ENCODE results near the gene AHCTF1.
"Not testable (repeated sequence)": the region's sequence is repeated elsewhere in the genome, so short reads cannot be mapped to it uniquely, and the experiment has no call there.

AHCTF1 gene

DNA sequence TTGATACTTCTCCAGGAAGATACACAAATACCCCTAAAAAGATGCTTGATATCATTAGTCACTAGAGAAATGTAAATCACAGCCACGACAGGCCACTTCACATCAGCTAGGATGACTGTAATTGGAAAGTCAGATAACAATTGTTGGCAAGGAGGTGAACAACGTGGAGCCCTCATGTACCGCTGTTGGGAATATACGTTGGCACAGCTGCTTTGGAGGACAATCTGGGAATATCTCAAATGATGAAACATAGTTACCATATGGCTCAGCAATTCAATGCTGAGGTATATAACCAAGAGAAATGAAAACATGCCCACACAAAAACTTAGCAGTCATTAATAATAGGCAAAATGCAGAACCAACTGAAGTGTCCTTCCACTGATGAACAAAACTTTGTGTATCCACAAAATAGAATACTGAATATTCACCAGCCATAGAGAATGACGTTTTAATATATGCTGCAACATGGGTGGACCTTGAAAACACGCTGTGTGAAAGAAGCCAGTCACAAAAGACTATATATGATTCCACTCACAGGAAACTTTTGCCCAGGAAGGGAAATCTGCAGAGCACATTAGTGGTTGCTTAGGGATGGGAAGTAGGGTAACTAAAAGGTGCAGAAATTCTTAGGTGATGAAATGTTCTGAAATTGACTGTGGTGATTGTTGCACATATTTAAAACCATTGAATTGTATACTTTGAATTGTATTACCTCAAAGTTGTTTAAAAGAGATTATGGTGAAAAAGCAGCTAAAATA, 95.4 kb downstream of the AHCTF1 start:
- no peak for DNase-seq (ENCODE audit: low spot score)

DNA sequence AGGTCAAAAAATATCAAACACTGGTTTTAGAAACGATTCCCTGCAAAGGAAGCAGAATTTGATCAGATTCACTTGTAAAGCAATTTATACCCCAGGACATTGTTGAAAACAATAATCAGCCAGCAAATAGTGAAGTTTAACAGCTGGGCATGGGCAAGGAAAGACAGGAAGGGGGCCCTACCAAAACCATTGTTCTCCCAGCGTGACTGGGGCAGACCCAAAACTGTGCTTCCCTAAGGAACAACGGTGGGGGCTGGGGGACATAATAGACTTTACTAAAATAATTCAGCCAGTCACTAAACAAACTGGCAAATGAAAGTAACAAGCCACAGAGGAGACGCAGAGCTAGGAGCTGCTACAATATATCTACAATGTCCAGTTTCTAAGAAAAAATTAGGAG, 100.2 kb downstream of the AHCTF1 start:
- DNase-seq (ENCODE audit: low spot score), result no peak

DNA sequence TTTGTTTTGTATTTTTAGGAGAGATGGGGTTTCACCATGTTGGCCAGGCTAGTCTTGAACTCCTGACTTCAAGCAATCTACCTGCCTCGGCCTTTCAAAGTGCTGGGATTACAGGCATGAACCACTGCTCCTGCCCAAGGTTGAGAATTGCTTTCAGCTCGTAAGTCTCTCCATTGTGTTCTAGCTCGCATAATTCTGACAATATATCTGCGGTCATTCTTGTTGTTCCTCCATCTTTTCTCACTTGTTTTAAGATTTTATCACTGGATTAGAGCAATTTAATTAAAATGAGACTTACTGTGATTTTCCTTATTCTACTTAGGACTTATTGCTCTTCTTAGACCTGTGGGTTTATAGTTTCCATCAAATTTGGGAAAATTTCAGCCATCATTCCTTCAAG, 102.9 kb downstream of the AHCTF1 start:
- no peak for DNase-seq (ENCODE audit: low spot score)

DNA sequence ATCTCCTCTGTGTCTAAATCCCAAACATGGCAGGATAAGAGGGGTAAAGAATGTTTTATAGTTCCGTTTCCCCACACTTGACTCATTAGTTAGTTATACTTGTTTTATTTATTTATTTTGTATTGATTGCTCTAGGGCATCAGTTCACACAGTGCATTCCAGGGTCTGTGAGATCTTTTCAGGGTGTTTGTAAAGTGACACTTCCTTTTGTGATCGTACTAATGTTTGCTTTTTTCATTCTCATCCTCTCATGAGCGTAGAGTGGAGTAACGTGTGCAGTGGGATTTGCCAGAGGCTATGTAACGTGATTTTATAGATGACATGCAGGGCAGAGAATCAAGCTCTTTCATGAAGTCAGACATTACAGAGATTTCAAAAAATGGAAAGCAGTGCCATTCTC, 104.4 kb downstream of the AHCTF1 start:
- DNase-seq (ENCODE audit: low spot score), result no peak

DNA sequence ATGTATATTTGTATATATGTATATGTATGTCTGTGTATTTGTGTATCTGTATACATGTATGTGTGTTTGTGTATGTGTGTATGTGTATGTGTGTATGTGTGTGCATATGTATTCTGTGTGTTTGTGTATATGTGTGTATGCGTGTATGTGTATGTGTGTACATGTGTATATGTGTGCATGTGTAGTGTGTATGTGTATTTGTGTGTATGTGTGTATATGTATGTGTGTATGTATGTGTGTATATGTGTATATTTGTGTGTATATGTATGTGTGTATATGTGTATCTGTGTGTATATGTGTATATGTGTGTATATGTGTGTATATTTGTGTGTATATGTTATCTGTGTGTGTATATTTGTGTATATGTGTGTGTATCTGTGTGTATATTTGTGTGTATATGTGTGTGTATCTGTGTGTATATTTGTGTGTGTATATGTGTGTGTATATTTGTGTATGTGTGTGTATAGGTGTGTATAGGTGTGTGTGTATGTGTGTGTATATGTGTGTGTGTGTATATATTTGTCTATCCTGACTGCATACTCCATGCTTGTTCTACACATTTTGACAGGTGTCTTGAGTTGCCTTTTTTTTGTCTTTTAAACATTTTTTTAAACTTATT, 106.1 kb downstream of the AHCTF1 start:
- DNase-seq (ENCODE audit: low spot score), result no peak

DNA sequence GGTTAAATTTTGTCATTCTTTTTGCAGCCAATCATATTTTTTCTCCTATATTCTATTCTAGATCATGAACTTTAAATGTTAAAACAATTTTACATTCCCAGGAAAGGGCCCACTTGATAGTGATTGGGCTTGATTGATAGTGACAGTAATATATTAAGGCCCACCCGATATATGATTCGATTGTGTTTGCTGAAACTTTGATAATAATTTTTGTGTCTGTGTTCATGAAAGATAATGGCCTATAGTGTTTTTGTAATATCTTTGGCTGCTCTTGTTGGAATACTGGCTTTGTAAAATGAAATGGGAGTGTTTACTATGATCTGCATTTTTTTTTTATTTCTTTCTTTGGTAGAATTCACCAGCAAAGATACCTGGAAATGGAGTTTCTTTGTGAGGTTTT, 107.2 kb downstream of the AHCTF1 start:
- no peak for DNase-seq (ENCODE audit: low spot score)

DNA sequence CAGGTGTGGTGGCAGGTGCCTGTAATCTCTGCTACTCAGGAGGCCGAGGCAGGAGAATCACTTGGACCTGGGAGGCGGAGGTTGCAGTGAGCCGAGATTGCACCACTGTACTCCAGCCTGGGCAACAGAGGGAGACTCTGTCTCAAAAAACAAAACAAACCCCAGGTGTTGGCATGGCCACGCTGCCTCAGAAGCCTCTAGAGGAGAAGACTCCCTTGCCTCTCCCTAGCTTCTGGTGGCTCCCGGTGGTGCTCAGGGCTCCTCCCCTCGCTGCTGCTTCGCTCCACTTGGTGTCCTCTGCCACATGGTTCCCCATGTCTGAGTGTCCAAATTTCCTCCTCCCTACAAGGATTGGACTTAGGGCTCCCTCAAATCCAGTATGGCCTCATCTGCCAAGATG, 109.6 kb downstream of the AHCTF1 start:
- not testable (repeated sequence) for DNase-seq (ENCODE audit: low spot score)

DNA sequence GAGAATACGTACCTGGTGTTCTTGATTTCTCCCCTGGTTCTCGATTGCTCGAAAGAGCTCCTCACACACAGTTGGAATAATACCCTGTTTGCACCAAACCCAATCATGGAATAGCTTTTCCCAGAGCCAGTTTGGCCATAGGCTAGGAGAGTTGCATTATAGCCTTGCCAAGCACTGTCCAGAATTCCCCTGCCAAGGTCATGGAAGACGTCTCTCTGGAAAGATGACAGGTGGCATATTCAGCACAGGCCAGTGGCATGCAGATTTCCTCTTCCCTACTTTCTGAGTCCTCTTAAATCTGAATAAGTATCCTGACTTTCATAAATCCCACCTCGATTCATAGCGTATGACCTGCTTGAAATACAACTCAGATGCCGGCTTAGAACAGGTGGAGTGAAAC, 111.1 kb downstream of the AHCTF1 start:
- no peak for DNase-seq (ENCODE audit: low spot score)

DNA sequence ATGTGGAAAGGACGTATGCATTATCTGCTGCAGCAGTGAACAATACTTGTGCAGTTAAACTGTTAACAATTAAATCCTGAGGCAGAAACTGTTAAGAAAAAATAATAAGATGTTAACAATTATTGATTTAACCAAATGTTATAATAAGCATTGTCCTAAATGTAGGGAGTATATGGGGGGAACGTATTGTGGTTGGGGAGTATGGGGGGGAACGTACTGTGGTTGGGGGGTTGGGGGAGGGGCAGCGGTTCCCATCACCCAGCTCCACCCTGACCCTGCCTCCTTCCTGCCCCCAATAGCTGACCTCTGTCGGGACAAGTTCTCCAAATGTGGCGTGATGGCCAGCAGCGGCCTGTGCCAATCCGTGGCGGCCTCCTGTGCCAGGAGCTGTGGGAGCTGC, 114.0 kb downstream of the AHCTF1 start:
- not testable (repeated sequence) for DNase-seq (ENCODE audit: low spot score)

DNA sequence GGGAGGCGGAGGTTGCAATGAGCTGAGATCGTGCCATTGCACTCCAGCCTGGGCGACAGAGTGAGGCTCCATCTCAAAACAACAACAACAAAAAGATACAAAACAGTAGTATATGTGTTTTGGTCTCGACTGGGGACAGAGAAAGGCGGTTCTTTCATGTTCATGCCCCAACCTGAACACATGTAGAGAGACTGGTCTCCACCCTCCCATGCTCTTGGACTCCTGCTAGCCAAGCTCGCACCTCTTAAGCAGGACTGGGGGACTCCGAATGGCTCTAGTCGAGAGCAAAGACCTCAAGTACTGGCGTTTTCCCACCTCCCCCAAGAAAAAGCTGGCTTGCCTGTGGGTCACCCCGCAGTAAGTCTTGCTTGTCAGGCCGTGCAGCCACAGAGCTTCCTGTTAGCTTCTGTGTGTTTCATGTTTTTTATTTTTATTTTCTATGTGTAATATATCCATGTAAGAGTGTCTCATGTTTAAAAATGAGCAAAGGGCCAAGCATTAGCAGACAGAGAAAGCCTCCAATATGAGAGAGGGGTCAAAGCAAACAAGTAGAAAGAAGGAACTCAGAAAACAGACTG, 116.0 kb downstream of the AHCTF1 start:
- no peak for DNase-seq (ENCODE audit: low spot score)

DNA sequence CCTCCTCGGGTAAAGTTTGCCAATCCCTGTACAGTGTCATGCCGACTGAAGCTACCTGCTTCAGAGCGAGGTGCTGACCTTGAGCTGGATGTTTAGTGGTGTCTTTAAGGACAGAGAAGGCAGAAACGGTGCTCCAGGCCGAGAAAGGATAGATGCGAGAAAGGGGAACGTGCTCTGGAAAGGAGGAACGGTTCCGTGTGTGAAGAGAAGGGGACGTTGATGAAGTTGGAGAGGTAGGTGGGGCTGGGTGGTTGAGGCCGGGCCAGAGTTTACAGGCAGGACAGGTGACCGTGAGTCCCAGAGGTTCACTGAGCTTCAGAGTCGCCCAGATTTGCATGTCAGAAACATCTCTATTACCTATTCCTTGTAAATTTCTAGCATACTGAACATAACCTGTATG, 116.9 kb downstream of the AHCTF1 start:
- no peak for DNase-seq (ENCODE audit: low spot score)

DNA sequence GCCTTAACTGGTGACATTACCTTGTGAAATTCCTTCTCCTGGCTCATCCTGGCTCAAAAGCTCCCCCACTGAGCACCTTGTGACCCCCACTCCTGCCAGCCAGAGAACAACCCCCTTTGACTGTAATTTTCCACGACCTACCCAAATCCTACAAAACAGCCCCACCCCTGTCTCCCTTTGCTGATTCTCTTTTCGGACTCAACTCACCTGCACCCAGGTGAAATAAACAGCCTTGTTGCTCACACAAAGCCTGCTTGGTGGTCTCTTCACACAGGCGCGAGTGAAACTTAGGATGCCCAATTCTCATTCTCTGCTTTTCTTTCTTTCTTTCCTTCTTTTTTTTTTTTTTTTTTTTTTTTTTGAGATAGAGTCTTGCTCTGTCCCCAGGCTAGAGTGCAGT, 118.4 kb downstream of the AHCTF1 start:
- DNase-seq (ENCODE audit: low spot score), result not testable (repeated sequence)

DNA sequence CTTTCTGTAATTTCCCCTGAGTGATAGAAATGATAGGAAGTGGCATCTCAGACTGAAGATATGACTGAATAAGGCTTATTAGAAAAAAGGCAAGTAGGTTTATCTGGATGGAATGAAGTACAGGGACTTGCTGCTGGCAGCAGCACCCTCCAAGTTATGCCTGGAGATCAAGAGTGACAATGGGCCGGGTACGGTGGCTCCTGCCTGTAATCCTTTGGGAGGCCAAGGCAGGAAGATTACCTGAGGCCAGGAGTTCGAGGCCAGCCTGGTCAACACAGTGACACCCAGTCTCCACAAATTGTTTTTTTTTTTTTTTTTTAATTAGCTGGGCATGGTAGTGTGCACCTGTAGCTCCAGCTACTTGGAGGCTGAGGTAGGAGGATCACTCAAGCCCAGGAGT, 119.8 kb downstream of the AHCTF1 start:
- DNase-seq (ENCODE audit: low spot score), result no peak

DNA sequence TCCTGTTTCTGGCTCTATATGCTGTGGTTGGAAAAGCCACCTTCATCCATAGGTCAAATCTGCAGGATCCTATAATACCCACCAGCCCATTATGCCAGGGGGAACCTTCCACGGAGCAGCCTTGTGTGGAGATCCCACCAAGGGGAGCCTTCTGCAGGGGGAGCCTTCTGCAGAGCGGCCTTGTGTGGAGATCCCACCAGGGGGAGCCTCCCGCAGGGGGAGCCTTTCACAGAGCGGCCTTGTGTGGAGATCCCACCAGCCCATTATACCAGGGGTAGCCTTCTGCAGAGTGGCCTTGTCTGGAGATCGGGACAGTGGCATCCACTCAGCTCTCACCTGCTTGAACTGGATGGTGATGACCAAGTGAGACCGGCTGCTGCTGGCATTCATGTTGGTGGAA, 122.3 kb downstream of the AHCTF1 start:
- no peak for DNase-seq (ENCODE audit: low spot score)

DNA sequence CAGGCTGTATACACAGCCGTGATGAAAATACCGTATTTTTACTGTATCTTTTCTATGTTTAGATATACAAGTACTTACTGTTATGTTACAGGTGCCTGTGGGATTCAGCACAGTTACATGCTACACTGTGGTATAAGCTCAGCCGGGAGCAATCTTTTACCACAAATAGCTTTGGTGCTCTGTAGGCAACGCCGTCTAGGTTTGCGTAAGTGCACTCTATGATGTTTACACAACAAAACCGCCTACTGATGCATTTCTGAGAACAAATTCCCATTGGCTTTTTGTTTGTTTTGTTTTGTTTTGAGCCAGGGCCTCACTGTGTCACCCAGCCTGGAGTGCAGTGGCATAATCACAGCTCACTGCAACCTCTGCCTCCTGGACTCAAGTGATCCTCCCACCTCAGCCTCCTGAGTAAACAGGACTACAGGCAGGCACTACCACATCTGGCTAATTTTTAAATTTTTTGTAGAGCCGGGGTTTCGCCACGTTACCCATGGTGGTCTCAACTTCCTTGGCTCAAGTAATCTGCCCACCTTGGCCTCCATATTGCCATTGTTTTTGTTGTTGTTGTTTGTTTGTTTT, 126.5 kb downstream of the AHCTF1 start:
- no peak for DNase-seq (ENCODE audit: low spot score)

DNA sequence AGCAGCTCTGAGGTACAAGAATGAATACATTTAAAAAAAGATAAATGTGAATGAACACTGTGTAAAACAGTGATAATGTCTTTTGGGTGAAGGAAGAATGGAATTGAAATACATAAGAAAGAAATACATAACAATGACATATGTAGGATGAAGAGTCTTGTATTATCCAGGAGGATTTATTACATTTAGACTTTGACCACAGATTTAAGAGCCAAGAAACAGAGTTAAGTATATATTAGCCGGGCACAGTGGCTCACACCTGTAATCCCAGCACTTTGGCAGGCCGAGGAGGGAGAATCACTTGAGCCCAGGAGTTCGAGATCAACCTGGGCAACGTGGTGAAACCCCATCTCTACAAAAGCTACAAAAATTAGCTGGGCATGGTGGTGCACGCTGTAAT, 127.9 kb downstream of the AHCTF1 start:
- DNase-seq (ENCODE audit: low spot score), result no peak

DNA sequence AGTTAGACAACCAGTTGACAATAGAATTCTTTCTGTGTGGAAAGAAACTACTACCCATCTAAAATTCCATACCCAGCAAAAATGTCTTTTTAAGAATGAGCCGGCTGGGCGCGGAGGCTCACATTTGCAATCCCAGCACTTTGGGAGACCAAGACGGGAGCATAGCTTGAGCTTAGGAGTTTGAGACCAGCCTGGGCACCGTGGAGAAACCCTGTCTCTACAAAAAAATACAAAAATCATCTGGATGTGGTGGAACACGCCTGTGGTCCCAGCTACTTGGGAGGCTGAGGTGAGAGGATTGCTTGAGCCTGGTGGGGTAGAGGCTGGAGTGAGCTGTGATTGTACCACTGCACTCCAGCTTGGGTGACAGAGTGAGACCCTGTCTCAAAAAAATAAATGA, 128.4 kb downstream of the AHCTF1 start:
- no peak for DNase-seq (ENCODE audit: low spot score)

DNA sequence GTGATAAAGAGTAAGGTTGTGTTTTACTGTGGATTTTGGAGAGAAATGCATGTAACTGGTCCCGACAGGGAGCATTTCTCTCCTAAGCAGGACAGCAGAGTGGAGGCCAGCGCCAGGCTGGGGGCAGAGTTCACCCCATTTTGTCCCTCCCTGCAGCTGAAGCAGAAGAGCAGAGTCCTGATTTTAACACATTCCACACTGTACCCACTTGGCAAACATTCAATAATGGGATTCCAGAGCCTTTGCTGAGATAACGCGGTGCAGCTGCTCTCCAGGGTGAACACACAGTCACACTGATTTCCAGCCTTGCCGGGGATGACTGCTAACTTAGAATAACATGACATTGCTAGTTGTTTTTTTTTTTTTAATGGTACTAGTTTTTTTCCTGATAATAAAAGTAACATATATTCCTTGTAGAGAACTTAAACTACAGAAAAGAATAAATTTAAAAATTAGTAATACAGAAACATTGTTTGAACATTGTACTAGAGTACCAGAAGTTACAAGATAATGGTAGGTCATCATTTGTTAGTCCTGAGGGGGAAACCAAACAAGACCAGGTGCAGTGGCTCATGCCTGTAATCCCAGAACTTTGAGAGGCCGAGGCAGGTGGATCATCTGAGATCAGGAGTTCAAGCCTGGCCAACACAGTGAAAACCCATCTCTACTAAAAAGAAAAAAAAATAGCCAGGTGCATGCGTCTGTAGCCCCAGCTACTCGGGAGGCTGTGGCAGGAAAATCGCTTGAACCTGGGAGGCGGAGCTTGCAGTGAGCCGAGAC, 130.3 kb downstream of the AHCTF1 start:
- no peak for DNase-seq (ENCODE audit: low spot score)

DNA sequence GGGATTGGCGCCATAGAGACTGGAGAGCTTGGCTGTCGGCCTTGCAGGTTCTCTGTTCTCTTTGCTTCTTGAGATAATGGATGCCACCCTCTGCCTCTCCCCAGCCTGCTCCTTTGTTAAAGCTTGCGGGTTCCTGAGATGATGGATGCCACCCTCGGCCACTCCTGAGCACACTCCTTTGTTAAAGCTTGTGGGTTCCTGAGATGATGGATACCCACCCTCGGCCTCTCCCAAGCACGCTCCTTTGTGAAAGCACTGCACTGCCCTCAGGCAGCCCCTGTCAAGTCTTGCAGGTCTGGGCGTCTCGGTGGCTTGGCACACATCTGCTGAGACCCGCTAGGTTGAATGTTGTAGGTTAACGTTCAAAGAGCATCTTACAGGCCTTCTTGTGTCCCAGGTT, 131.0 kb downstream of the AHCTF1 start:
- DNase-seq (ENCODE audit: low spot score), result no peak

DNA sequence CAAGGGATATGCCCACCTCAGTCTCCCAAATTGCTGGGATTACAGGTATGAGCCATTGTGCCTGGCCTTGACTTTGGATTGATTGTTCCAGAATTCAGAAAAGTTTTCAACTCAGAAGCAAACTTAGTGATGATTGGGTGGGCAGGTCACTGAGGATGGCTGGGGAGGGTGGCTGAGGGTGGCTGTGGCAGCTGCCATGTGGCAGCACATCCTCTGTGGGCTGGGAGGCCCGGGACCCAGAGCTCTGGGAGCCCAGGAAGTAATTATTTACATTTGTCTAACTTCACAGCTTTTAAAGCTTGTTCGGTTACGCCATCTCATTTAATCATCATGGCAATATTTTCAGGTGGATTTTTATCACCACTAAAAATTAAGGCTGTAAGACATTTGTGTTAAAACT, 131.4 kb downstream of the AHCTF1 start:
- DNase-seq (ENCODE audit: low spot score), result no peak

DNA sequence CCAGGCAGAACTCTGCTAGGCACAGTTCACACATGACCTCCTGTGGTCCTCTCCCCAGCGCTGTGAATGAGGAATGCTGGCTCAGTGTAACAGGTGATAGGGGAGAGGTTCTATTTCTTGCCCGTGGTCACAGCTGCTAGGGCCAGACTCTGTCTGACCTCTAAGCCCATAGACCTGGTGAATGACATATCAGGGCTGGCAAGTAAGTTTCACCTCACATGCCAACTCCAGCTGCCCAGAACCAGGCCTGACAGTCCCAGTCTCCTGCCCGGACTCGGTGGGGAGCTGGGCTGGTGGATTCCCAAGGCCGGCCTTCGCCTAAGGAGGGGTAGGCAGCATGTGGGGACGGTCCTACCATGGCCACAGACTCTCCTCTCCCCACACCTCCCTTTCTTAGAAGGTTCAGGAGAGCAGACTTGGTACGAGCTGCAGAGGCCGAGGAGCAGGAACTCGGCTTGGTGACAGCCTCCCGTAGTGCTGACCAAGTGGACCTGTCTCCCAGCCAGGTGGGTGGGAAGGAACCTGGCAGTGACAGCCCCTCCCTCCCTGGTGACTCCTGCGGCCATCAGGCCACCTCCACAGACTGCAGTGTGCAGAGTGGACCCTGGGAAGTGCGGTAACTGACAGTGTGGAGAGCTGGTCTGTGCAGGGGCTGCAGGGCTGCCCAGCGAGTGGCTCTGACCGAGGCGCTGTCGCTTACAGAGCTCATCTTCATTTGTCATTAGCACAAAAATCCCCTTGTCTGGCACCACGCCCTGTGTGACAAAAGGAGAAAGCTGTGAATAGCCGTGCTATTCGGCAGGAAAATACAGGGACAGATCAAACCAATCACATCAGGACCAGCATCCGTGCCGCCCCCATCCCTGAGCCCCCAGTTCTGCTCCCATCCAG, 132.9 kb downstream of the AHCTF1 start:
- DNase-seq (ENCODE audit: low spot score), result no peak
